ENCODE measurements around the gene UBTD2.

UBTD2 gene

GRCh38 chr5:172235827-172236736 lies 47.5 kb downstream of the UBTD2 start:
- Histone ChIP-seq H3K4me3 (ENCODE audit: control insufficient read depth in 1 of 7, extremely low read depth in 1 of 7, insufficient read depth in 4 of 7, low read depth in 2 of 7, low read length in 6 of 7) (no peak overlapping the region), H3K36me3 (ENCODE audit: control insufficient read depth in 4 of 4, insufficient read depth in 4 of 4, low read length in 3 of 4) (peaks cover 0 to 18% (median 10%) of the 10 kb centered on the region in 4 experiments), H3K27me3 (replicated peaks in 2 of 5; ENCODE audit: control insufficient read depth in 4 of 5, insufficient read depth in 5 of 5, low read length in 4 of 5) (no peaks in the 10 kb centered on the region), H3K27ac (ENCODE audit: insufficient read depth in 1 of 2, low read depth in 1 of 2, low read length in 2 of 2, poor library complexity in 1 of 2, severe bottlenecking in 2 of 2) (no peak overlapping the region), H3K4me1 (ENCODE audit: control extremely low read depth in 1 of 4, control insufficient read depth in 4 of 4, insufficient read depth in 4 of 4, low read length in 3 of 4) (peaks cover 0 to 23% (median 11%) of the 10 kb centered on the region in 4 experiments), H3K9me3 (ENCODE audit: control extremely low read depth in 1 of 5, control insufficient read depth in 4 of 5, insufficient read depth in 2 of 5, low read depth in 1 of 5, low read length in 4 of 5) (no peaks in the 10 kb centered on the region)
- 80% methylated on average over 2 of the region's 3 CpGs for WGBS (ENCODE audit: insufficient coverage)
- ChIA-PET CTCF (interaction anchor here (0.7 to 0.9 kb wide), 2 partner anchors 31 to 57 kb away, joined by 3 read pairs; no protein-coding TSS in a partner anchor), POLR2A (interaction anchor here (0.6 kb wide), 2 partner anchors 143 to 241 kb away, joined by 3 to 4 read pairs; no protein-coding TSS in a partner anchor)
- DNase-seq, result no peak

- peak in 1 of 3 donors; percentile 25 for DNase-seq
- H3K4me3 ChIP-seq (ENCODE audit: control insufficient read depth in 1 of 7, extremely low read depth in 1 of 7, insufficient read depth in 4 of 7, low read depth in 2 of 7, low read length in 6 of 7), result no peak overlapping the region
- POLR2A ChIA-PET, result no interaction called here
- 29% methylated on average over 3 of the region's 4 CpGs for WGBS (ENCODE audit: insufficient coverage)
- no peaks in the 10 kb centered on the region for H3K27me3 ChIP-seq (replicated peaks in 2 of 5; ENCODE audit: control insufficient read depth in 4 of 5, insufficient read depth in 5 of 5, low read length in 4 of 5)
- H3K36me3 ChIP-seq (ENCODE audit: control insufficient read depth in 4 of 4, insufficient read depth in 4 of 4, low read length in 3 of 4), result peaks cover 0 to 23% (median 11%) of the 10 kb centered on the region in 4 experiments
- H3K4me1 ChIP-seq (ENCODE audit: control extremely low read depth in 1 of 4, control insufficient read depth in 4 of 4, insufficient read depth in 4 of 4, low read length in 3 of 4), result peaks cover 0 to 23% (median 11%) of the 10 kb centered on the region in 4 experiments
- H3K9me3 ChIP-seq (ENCODE audit: control extremely low read depth in 1 of 5, control insufficient read depth in 4 of 5, insufficient read depth in 2 of 5, low read depth in 1 of 5, low read length in 4 of 5), result no peaks in the 10 kb centered on the region
- no peak overlapping the region for H3K27ac ChIP-seq (ENCODE audit: insufficient read depth in 1 of 2, low read depth in 1 of 2, low read length in 2 of 2, poor library complexity in 1 of 2, severe bottlenecking in 2 of 2)
- CTCF ChIA-PET, result interaction anchor here (0.9 kb wide), 1 partner anchor 32 kb away, joined by 3 read pairs; no protein-coding TSS in a partner anchor
Measured at GRCh38 chr5:172235132-172235780, 48.3 kb downstream of the UBTD2 start.

GRCh38 chr5:172234031-172234430 lies 49.5 kb downstream of the UBTD2 start:
- CTCF ChIA-PET, result no interaction called here
- WGBS (ENCODE audit: insufficient coverage), result 100% methylated on average over 2 of the region's 4 CpGs
- POLR2A ChIA-PET, result no interaction called here

GRCh38 chr5:172229904-172230303 lies 53.7 kb downstream of the UBTD2 start:
- H3K4me1 ChIP-seq (ENCODE audit: control extremely low read depth in 1 of 4, control insufficient read depth in 4 of 4, insufficient read depth in 4 of 4, low read length in 3 of 4), result no peaks in the 10 kb centered on the region
- no peaks in the 10 kb centered on the region for H3K9me3 ChIP-seq (ENCODE audit: control extremely low read depth in 1 of 5, control insufficient read depth in 4 of 5, insufficient read depth in 2 of 5, low read depth in 1 of 5, low read length in 4 of 5)
- ChIA-PET POLR2A (no interaction called here), CTCF (interaction anchor here (0.6 to 1.2 kb wide), 3 partner anchors 13 to 66 kb away, joined by 3 read pairs; no protein-coding TSS in a partner anchor)
- no peak overlapping the region for H3K4me3 ChIP-seq (ENCODE audit: control insufficient read depth in 1 of 7, extremely low read depth in 1 of 7, insufficient read depth in 4 of 7, low read depth in 2 of 7, low read length in 6 of 7)
- peaks cover 2 to 29% (median 13%) of the 10 kb centered on the region in 4 experiments for H3K36me3 ChIP-seq (ENCODE audit: control insufficient read depth in 4 of 4, insufficient read depth in 4 of 4, low read length in 3 of 4)
- H3K27ac ChIP-seq (ENCODE audit: insufficient read depth in 1 of 2, low read depth in 1 of 2, low read length in 2 of 2, poor library complexity in 1 of 2, severe bottlenecking in 2 of 2), result no peak overlapping the region
- H3K27me3 ChIP-seq (replicated peaks in 2 of 5; ENCODE audit: control insufficient read depth in 4 of 5, insufficient read depth in 5 of 5, low read length in 4 of 5), result no peaks in the 10 kb centered on the region
- no CpG with 5 or more reads among the region's 1 CpG for WGBS (ENCODE audit: insufficient coverage)
- DNase-seq, result no peak

More at GRCh38 chr5:172234031-172234430, 49.5 kb downstream of the UBTD2 start:
- no peak overlapping the region for H3K27ac ChIP-seq (ENCODE audit: insufficient read depth in 1 of 2, low read depth in 1 of 2, low read length in 2 of 2, poor library complexity in 1 of 2, severe bottlenecking in 2 of 2)
- no peaks in the 10 kb centered on the region for H3K27me3 ChIP-seq (replicated peaks in 2 of 5; ENCODE audit: control insufficient read depth in 4 of 5, insufficient read depth in 5 of 5, low read length in 4 of 5)
- H3K4me1 ChIP-seq (ENCODE audit: control extremely low read depth in 1 of 4, control insufficient read depth in 4 of 4, insufficient read depth in 4 of 4, low read length in 3 of 4), result peaks cover 0 to 23% (median 11%) of the 10 kb centered on the region in 4 experiments
- peaks cover 0 to 23% (median 11%) of the 10 kb centered on the region in 4 experiments for H3K36me3 ChIP-seq (ENCODE audit: control insufficient read depth in 4 of 4, insufficient read depth in 4 of 4, low read length in 3 of 4)
- no peak overlapping the region for H3K4me3 ChIP-seq (ENCODE audit: control insufficient read depth in 1 of 7, extremely low read depth in 1 of 7, insufficient read depth in 4 of 7, low read depth in 2 of 7, low read length in 6 of 7)
- DNase-seq, result no peak
- H3K9me3 ChIP-seq (ENCODE audit: control extremely low read depth in 1 of 5, control insufficient read depth in 4 of 5, insufficient read depth in 2 of 5, low read depth in 1 of 5, low read length in 4 of 5), result no peaks in the 10 kb centered on the region

GRCh38 chr5:172224996-172225395 lies 58.6 kb downstream of the UBTD2 start:
- ChIA-PET POLR2A (no interaction called here), CTCF (interaction anchor here (0.9 kb wide), 1 partner anchor 11 kb away, joined by 3 read pairs; no protein-coding TSS in a partner anchor)

GRCh38 chr5:172223901-172224873 lies 59.4 kb downstream of the UBTD2 start:
- Histone ChIP-seq H3K27ac (ENCODE audit: insufficient read depth in 1 of 2, low read depth in 1 of 2, low read length in 2 of 2, poor library complexity in 1 of 2, severe bottlenecking in 2 of 2) (no peak overlapping the region), H3K36me3 (ENCODE audit: control insufficient read depth in 4 of 4, insufficient read depth in 4 of 4, low read length in 3 of 4) (peaks cover 10 to 25% (median 21%) of the 10 kb centered on the region in 4 experiments), H3K4me3 (ENCODE audit: control insufficient read depth in 1 of 7, extremely low read depth in 1 of 7, insufficient read depth in 4 of 7, low read depth in 2 of 7, low read length in 6 of 7) (no peak overlapping the region), H3K9me3 (ENCODE audit: control extremely low read depth in 1 of 5, control insufficient read depth in 4 of 5, insufficient read depth in 2 of 5, low read depth in 1 of 5, low read length in 4 of 5) (peaks cover 0 to 9% (median 3%) of the 10 kb centered on the region in 5 experiments), H3K27me3 (replicated peaks in 2 of 5; ENCODE audit: control insufficient read depth in 4 of 5, insufficient read depth in 5 of 5, low read length in 4 of 5) (no peaks in the 10 kb centered on the region), H3K4me1 (ENCODE audit: control extremely low read depth in 1 of 4, control insufficient read depth in 4 of 4, insufficient read depth in 4 of 4, low read length in 3 of 4) (peaks cover 0 to 6% (median 0%) of the 10 kb centered on the region in 4 experiments)
- DNase-seq, result no peak
- WGBS (ENCODE audit: insufficient coverage), result 98% methylated on average over 5 of the region's 10 CpGs
- CTCF ChIA-PET, result interaction anchor here (0.9 kb wide), 1 partner anchor 10 kb away, joined by 3 read pairs; no protein-coding TSS in a partner anchor
- POLR2A ChIA-PET, result no interaction called here

More at GRCh38 chr5:172224996-172225395, 58.6 kb downstream of the UBTD2 start:
- WGBS (ENCODE audit: insufficient coverage), result no CpG with 5 or more reads among the region's 1 CpG
- DNase-seq, result no peak
- Histone ChIP-seq H3K4me3 (ENCODE audit: control insufficient read depth in 1 of 7, extremely low read depth in 1 of 7, insufficient read depth in 4 of 7, low read depth in 2 of 7, low read length in 6 of 7) (no peak overlapping the region), H3K27me3 (replicated peaks in 2 of 5; ENCODE audit: control insufficient read depth in 4 of 5, insufficient read depth in 5 of 5, low read length in 4 of 5) (no peaks in the 10 kb centered on the region), H3K36me3 (ENCODE audit: control insufficient read depth in 4 of 4, insufficient read depth in 4 of 4, low read length in 3 of 4) (peaks cover 5 to 19% (median 15%) of the 10 kb centered on the region in 4 experiments), H3K27ac (ENCODE audit: insufficient read depth in 1 of 2, low read depth in 1 of 2, low read length in 2 of 2, poor library complexity in 1 of 2, severe bottlenecking in 2 of 2) (no peak overlapping the region), H3K4me1 (ENCODE audit: control extremely low read depth in 1 of 4, control insufficient read depth in 4 of 4, insufficient read depth in 4 of 4, low read length in 3 of 4) (peaks cover 0 to 6% (median 0%) of the 10 kb centered on the region in 4 experiments), H3K9me3 (ENCODE audit: control extremely low read depth in 1 of 5, control insufficient read depth in 4 of 5, insufficient read depth in 2 of 5, low read depth in 1 of 5, low read length in 4 of 5) (peaks cover 0 to 6% (median 2%) of the 10 kb centered on the region in 5 experiments)

Data from common myeloid progenitor, CD34-positive (primary cell).